ENCODE results near the gene RNH1. TPM values are rescaled to one million over a fixed set of nuclear protein-coding genes. Genes with fewer than 3 reads are reported as not detected.

RNH1 gene
- total RNA-seq, 1 experiment from 2014 or later, result 59.0 TPM

DNA sequence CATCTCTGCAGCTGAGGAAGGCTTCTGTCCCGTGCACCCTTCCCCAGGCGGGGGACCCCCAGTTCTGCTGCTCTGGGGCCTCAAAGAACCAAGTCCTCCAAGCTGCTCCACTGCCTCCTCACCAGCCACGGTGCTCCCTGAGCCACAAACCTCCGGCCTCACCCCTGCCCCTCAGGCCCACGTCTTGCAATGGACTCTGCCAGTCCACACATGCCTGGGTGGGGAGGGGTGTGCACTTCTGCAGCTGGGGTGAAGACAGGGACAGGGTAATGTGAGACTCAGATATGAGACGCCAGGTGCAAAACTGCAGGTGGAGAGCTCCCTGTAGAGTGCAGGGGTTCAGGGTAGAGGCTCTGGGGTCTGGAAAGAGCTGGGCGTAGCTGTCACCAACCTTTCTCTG, 60.2 kb downstream of the RNH1 start:
- ATAC-seq, result no peak
- Mint-ChIP-seq H3K27me3 (ENCODE audit: low read depth) (peaks cover 3% of the 10 kb centered on the region; the same call in 1 of the 2 replicates), H3K27ac (no peak overlapping the region), H3K4me3 (no peak overlapping the region), H3K4me1 (peaks cover 14% of the 10 kb centered on the region), H3K9me3 (no peaks in the 10 kb centered on the region), H3K36me3 (peaks cover 3% of the 10 kb centered on the region; the same call in 1 of the 2 replicates)
- TF ChIP-seq, protein P1, sequence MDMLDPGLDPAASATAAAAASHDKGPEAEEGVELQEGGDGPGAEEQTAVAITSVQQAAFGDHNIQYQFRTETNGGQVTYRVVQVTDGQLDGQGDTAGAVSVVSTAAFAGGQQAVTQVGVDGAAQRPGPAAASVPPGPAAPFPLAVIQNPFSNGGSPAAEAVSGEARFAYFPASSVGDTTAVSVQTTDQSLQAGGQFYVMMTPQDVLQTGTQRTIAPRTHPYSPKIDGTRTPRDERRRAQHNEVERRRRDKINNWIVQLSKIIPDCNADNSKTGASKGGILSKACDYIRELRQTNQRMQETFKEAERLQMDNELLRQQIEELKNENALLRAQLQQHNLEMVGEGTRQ (CRISPR knock-in tag; IDR thresholded peaks at IDR 0.05), result no peak
- no peak for TF ChIP-seq GRHL2 (CRISPR knock-in tag; IDR thresholded peaks at IDR 0.05; ENCODE audit: insufficient replicate concordance, severe bottlenecking)
- TF ChIP-seq ZNF138 (CRISPR knock-in tag; conservative IDR thresholded peaks at IDR 0.05), result no peak
- TF ChIP-seq, protein P2, sequence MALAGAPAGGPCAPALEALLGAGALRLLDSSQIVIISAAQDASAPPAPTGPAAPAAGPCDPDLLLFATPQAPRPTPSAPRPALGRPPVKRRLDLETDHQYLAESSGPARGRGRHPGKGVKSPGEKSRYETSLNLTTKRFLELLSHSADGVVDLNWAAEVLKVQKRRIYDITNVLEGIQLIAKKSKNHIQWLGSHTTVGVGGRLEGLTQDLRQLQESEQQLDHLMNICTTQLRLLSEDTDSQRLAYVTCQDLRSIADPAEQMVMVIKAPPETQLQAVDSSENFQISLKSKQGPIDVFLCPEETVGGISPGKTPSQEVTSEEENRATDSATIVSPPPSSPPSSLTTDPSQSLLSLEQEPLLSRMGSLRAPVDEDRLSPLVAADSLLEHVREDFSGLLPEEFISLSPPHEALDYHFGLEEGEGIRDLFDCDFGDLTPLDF (CRISPR knock-in tag; IDR thresholded peaks at IDR 0.05), result no peak
- no peak for TF ChIP-seq ZNF671 (CRISPR knock-in tag; IDR thresholded peaks at IDR 0.05)
- TF ChIP-seq ZNF121 (CRISPR knock-in tag; IDR thresholded peaks at IDR 0.05), result no peak
- TF ChIP-seq ZBTB21 (CRISPR knock-in tag; IDR thresholded peaks at IDR 0.05; ENCODE audit: borderline replicate concordance), result no peak
- TF ChIP-seq JAZF1 (CRISPR knock-in tag; IDR thresholded peaks at IDR 0.05), result no peak
- TF ChIP-seq, protein P3, sequence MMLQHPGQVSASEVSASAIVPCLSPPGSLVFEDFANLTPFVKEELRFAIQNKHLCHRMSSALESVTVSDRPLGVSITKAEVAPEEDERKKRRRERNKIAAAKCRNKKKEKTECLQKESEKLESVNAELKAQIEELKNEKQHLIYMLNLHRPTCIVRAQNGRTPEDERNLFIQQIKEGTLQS (CRISPR knock-in tag; conservative IDR thresholded peaks at IDR 0.05), result no peak
- TF ChIP-seq, protein P4, sequence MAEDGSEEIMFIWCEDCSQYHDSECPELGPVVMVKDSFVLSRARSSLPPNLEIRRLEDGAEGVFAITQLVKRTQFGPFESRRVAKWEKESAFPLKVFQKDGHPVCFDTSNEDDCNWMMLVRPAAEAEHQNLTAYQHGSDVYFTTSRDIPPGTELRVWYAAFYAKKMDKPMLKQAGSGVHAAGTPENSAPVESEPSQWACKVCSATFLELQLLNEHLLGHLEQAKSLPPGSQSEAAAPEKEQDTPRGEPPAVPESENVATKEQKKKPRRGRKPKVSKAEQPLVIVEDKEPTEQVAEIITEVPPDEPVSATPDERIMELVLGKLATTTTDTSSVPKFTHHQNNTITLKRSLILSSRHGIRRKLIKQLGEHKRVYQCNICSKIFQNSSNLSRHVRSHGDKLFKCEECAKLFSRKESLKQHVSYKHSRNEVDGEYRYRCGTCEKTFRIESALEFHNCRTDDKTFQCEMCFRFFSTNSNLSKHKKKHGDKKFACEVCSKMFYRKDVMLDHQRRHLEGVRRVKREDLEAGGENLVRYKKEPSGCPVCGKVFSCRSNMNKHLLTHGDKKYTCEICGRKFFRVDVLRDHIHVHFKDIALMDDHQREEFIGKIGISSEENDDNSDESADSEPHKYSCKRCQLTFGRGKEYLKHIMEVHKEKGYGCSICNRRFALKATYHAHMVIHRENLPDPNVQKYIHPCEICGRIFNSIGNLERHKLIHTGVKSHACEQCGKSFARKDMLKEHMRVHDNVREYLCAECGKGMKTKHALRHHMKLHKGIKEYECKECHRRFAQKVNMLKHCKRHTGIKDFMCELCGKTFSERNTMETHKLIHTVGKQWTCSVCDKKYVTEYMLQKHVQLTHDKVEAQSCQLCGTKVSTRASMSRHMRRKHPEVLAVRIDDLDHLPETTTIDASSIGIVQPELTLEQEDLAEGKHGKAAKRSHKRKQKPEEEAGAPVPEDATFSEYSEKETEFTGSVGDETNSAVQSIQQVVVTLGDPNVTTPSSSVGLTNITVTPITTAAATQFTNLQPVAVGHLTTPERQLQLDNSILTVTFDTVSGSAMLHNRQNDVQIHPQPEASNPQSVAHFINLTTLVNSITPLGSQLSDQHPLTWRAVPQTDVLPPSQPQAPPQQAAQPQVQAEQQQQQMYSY (CRISPR knock-in tag; IDR thresholded peaks at IDR 0.05), result no peak
- TF ChIP-seq NFATC4 (CRISPR knock-in tag; IDR thresholded peaks at IDR 0.05), result no peak
- TF ChIP-seq ETV6 (CRISPR knock-in tag; IDR thresholded peaks at IDR 0.05), result no peak
- TF ChIP-seq TEAD1 (CRISPR knock-in tag; IDR thresholded peaks at IDR 0.05), result no peak
- TF ChIP-seq GABPB1 (CRISPR knock-in tag; IDR thresholded peaks at IDR 0.05), result no peak
- TF ChIP-seq ESRRA (CRISPR knock-in tag; IDR thresholded peaks at IDR 0.05; ENCODE audit: borderline replicate concordance), result no peak
- no peak for TF ChIP-seq KAT7 (CRISPR knock-in tag; IDR thresholded peaks at IDR 0.05; ENCODE audit: borderline replicate concordance)
- TF ChIP-seq ZNF396 (CRISPR knock-in tag; IDR thresholded peaks at IDR 0.05; ENCODE audit: borderline replicate concordance), result no peak
- ChIA-PET CTCF (interaction anchor here (0.7 to 5.9 kb wide), 3 partner anchors 40 to 78 kb away, joined by 3 to 71 read pairs (median 3); no protein-coding TSS in a partner anchor), POLR2A (no interaction called here)
- DNase-seq (ENCODE audit: low spot score), result no peak

DNA sequence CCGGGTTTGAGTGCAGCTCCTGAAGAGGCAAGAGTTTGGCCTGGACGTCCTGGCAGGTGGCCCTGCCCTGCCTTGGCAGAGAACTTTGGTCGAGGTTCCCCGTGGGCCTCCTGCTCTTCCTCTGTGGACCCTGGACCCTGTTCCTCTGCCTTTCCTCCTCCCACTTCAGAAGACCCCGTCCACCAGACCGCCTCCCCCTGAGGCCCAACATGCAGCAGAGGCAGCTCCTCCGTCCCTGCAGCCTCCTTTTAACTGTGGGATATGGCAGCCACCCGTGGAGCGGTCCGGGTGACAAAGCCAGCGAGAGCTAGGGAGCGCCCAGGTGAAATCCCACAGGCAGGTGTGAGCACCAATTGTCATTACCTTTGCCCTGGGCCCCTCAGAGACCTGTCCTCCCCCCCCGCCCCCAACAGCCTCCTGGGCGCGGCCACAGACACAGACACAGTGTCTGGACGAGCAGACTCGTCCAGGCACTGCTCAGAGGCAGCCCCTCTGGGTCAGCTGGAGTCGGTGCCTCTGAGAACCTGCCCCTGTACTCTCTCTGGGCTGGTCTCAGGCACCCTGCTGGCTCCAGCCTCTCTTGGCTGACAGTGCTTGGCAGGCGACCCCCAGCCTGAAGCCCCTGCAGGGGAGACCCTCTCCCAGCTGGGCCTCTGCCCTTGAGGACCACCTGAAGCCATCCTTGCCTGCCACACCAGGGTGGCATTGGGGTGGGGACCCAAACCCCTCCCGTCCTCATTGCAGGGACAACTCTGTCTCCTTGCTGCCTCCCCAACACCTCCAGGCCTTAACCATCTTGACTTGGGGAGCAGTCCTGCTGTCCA, 61.1 kb downstream of the RNH1 start:
- no peaks in the 10 kb centered on the region for H3K9me3 Mint-ChIP-seq
- ChIA-PET CTCF (interaction anchor here (0.6 to 5.9 kb wide), 4 partner anchors 12 to 39 kb away, joined by 3 to 71 read pairs (median 3); no protein-coding TSS in a partner anchor), POLR2A (no interaction called here)
- peaks cover 9% of the 10 kb centered on the region for H3K4me1 Mint-ChIP-seq
- no peak overlapping the region for H3K4me3 Mint-ChIP-seq
- ATAC-seq (no peak), DNase-seq (ENCODE audit: low spot score) (no peak)
- H3K27me3 Mint-ChIP-seq (ENCODE audit: low read depth), result peaks cover 3% of the 10 kb centered on the region; the same call in 1 of the 2 replicates
- H3K27ac Mint-ChIP-seq, result no peak overlapping the region
- H3K36me3 Mint-ChIP-seq, result no peaks in the 10 kb centered on the region
- TF ChIP-seq, protein P5, sequence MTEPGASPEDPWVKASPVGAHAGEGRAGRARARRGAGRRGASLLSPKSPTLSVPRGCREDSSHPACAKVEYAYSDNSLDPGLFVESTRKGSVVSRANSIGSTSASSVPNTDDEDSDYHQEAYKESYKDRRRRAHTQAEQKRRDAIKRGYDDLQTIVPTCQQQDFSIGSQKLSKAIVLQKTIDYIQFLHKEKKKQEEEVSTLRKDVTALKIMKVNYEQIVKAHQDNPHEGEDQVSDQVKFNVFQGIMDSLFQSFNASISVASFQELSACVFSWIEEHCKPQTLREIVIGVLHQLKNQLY (CRISPR knock-in tag; IDR thresholded peaks at IDR 0.05), result no peak
- TF ChIP-seq, protein P1 (CRISPR knock-in tag; IDR thresholded peaks at IDR 0.05), result no peak
- TF ChIP-seq ZNF219 (CRISPR knock-in tag; IDR thresholded peaks at IDR 0.05; ENCODE audit: borderline replicate concordance), result no peak
- no peak for TF ChIP-seq SOX15 (CRISPR knock-in tag; IDR thresholded peaks at IDR 0.05)
- TF ChIP-seq, protein P6, sequence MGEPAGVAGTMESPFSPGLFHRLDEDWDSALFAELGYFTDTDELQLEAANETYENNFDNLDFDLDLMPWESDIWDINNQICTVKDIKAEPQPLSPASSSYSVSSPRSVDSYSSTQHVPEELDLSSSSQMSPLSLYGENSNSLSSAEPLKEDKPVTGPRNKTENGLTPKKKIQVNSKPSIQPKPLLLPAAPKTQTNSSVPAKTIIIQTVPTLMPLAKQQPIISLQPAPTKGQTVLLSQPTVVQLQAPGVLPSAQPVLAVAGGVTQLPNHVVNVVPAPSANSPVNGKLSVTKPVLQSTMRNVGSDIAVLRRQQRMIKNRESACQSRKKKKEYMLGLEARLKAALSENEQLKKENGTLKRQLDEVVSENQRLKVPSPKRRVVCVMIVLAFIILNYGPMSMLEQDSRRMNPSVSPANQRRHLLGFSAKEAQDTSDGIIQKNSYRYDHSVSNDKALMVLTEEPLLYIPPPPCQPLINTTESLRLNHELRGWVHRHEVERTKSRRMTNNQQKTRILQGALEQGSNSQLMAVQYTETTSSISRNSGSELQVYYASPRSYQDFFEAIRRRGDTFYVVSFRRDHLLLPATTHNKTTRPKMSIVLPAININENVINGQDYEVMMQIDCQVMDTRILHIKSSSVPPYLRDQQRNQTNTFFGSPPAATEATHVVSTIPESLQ (CRISPR knock-in tag; IDR thresholded peaks at IDR 0.05), result no peak
- TF ChIP-seq, protein P7, sequence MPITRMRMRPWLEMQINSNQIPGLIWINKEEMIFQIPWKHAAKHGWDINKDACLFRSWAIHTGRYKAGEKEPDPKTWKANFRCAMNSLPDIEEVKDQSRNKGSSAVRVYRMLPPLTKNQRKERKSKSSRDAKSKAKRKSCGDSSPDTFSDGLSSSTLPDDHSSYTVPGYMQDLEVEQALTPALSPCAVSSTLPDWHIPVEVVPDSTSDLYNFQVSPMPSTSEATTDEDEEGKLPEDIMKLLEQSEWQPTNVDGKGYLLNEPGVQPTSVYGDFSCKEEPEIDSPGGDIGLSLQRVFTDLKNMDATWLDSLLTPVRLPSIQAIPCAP (CRISPR knock-in tag; IDR thresholded peaks at IDR 0.05), result no peak
- no peak for TF ChIP-seq ESRRA (CRISPR knock-in tag; IDR thresholded peaks at IDR 0.05; ENCODE audit: borderline replicate concordance)
